ENCODE measurements around the gene CERT1.

CERT1 gene

DNA sequence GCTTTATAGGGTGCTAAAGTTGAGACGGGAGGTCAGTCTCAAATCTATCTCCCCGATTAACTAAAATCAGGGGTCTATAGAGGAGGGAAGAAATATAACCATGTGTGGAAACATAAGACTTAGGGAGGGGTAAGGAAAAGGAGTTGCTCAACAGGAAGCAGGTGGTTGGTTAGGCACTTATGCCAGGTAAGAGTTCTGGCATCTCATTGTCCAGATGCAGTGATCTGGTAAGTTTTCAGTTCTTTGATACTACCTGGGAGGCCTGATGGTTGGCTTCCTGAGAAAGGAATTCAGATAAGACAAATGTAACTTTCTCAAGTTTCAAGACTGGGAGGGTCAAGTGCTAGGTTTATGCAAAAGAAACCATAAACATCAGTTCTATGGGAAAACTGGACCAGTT is 47.7 kb downstream of the CERT1 start:
- Histone ChIP-seq H3K4me3 (ENCODE audit: low read depth, low read length) (no peak overlapping the region), H3K4me1 (ENCODE audit: control insufficient read depth in 1 of 2, insufficient read depth in 2 of 2, low read length in 2 of 2) (peaks cover 1 to 3% of the 10 kb centered on the region in 2 experiments), H2AK5ac (ENCODE audit: low read length) (no peak overlapping the region), H3K79me2 (ENCODE audit: control insufficient read depth, insufficient read depth, low read length, poor library complexity) (no peaks in the 10 kb centered on the region), H3K36me3 (ENCODE audit: control insufficient read depth in 1 of 2, insufficient read depth in 2 of 2, low read length in 2 of 2) (no peaks in the 10 kb centered on the region), H3K4ac (ENCODE audit: low read depth, low read length) (no peak overlapping the region), H3K23ac (ENCODE audit: low read length) (no peak overlapping the region), H3K79me1 (ENCODE audit: low read length) (no peaks in the 10 kb centered on the region), H4K8ac (ENCODE audit: low read depth, low read length) (no peak overlapping the region), H3K14ac (ENCODE audit: low read length) (no peak overlapping the region), H3K27me3 (ENCODE audit: insufficient read depth, low read length) (no peaks in the 10 kb centered on the region), H2BK12ac (ENCODE audit: low read length) (no peak overlapping the region), H3K4me2 (ENCODE audit: low read length) (no peak overlapping the region), H2AFZ (ENCODE audit: insufficient read depth, low read length, poor library complexity) (no peak overlapping the region), H2BK120ac (ENCODE audit: insufficient read depth, low read length, poor library complexity) (no peak overlapping the region), H2BK5ac (ENCODE audit: low read depth, low read length, poor library complexity) (no peak overlapping the region), H3K9me3 (ENCODE audit: insufficient read depth, low read depth, low read length) (no peaks in the 10 kb centered on the region), H3K27ac (ENCODE audit: low read depth, low read length) (no peak overlapping the region), H4K91ac (ENCODE audit: low read depth, low read length) (no peak overlapping the region), H3K9ac (ENCODE audit: low read length) (no peak overlapping the region), H3K18ac (ENCODE audit: low read length) (no peak overlapping the region), H4K12ac (ENCODE audit: low read depth, low read length) (no peak overlapping the region)
- WGBS (ENCODE audit: extremely low coverage, insufficient coverage, insufficient read length), result no CpG with 5 or more reads among the region's 2 CpGs
- no peak for DNase-seq

DNA sequence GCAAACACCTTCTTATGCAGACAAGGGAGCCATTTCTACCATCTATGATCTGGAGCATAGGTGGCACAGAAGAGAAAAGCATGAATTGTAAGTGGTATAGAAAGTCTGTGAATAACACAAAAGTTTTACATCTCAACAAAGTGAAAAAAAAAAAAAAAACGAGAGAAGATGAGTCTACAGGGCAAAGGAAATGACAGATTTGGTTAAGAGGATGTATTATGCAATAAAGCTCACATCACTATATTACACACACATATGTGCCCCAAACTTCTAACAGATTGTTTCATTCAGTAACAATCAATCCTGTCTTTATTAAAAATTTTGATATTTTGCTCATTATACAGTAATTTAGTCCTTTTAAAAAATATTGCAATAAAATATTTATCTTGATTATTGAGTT is 49.8 kb downstream of the CERT1 start:
- no CpG with 5 or more reads among the region's 1 CpG for WGBS (ENCODE audit: extremely low coverage, insufficient coverage, insufficient read length)
- Histone ChIP-seq H2BK12ac (ENCODE audit: low read length) (no peak overlapping the region), H3K36me3 (ENCODE audit: control insufficient read depth in 1 of 2, insufficient read depth in 2 of 2, low read length in 2 of 2) (no peaks in the 10 kb centered on the region)

DNA sequence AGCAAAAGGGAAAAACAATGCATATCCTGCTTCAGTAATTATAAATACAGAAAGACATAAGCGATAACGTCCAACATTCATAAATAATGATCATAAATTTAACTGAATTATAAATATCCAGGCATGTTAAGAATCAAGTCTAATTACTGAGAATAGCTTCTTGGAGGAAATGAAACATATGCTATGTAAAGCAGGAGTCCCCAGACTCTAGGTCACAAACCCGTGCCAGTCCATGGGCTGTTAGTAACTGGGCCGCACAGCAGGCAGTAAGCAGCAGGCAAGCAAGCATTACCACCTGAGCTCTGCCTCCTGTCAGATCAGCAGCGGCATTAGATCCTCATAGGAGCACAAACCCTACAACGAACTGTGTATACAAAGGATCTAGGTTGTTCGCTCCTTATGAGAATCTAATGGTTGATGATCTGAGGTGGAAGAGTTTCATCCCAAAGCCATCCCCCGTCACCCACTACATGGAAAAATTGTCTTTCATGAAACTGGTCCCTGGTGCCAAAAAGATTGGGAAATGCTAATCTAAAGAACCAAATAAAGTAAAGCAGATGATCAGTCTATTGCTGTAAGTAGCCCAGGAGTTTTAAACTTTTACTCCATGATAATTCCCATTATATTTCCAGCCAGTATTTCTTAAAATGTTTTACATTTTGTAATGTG is 50.4 kb downstream of the CERT1 start:
- Histone ChIP-seq H3K79me2 (ENCODE audit: control insufficient read depth, insufficient read depth, low read length, poor library complexity) (peaks cover 2% of the 10 kb centered on the region), H3K79me1 (ENCODE audit: low read length) (no peaks in the 10 kb centered on the region), H3K14ac (ENCODE audit: low read length) (no peak overlapping the region), H3K9me3 (ENCODE audit: insufficient read depth, low read depth, low read length) (no peaks in the 10 kb centered on the region), H3K4me3 (ENCODE audit: low read depth, low read length) (no peak overlapping the region), H2BK5ac (ENCODE audit: low read depth, low read length, poor library complexity) (no peak overlapping the region), H2BK12ac (ENCODE audit: low read length) (no peak overlapping the region), H3K4me1 (ENCODE audit: control insufficient read depth in 1 of 2, insufficient read depth in 2 of 2, low read length in 2 of 2) (peaks cover 0 to under 1% of the 10 kb centered on the region in 2 experiments), H2BK120ac (ENCODE audit: insufficient read depth, low read length, poor library complexity) (no peak overlapping the region), H3K23ac (ENCODE audit: low read length) (no peak overlapping the region), H3K9ac (ENCODE audit: low read length) (no peak overlapping the region), H3K4me2 (ENCODE audit: low read length) (no peak overlapping the region), H3K4ac (ENCODE audit: low read depth, low read length) (no peak overlapping the region), H2AK5ac (ENCODE audit: low read length) (no peak overlapping the region), H3K18ac (ENCODE audit: low read length) (no peak overlapping the region), H3K27me3 (ENCODE audit: insufficient read depth, low read length) (no peaks in the 10 kb centered on the region), H3K27ac (ENCODE audit: low read depth, low read length) (no peak overlapping the region), H3K36me3 (ENCODE audit: control insufficient read depth in 1 of 2, insufficient read depth in 2 of 2, low read length in 2 of 2) (no peaks in the 10 kb centered on the region), H4K12ac (ENCODE audit: low read depth, low read length) (no peak overlapping the region), H2AFZ (ENCODE audit: insufficient read depth, low read length, poor library complexity) (no peak overlapping the region), H4K91ac (ENCODE audit: low read depth, low read length) (no peak overlapping the region), H4K8ac (ENCODE audit: low read depth, low read length) (no peak overlapping the region)
- WGBS (ENCODE audit: extremely low coverage, insufficient coverage, insufficient read length), result no CpG with 5 or more reads among the region's 8 CpGs
- no peak for DNase-seq

More for the DNA sequence above, 49.8 kb downstream of the CERT1 start:
- Histone ChIP-seq H2AK5ac (ENCODE audit: low read length) (no peak overlapping the region), H3K27ac (ENCODE audit: low read depth, low read length) (no peak overlapping the region), H3K4ac (ENCODE audit: low read depth, low read length) (no peak overlapping the region), H4K8ac (ENCODE audit: low read depth, low read length) (no peak overlapping the region), H2AFZ (ENCODE audit: insufficient read depth, low read length, poor library complexity) (no peak overlapping the region), H3K9me3 (ENCODE audit: insufficient read depth, low read depth, low read length) (no peaks in the 10 kb centered on the region), H3K79me2 (ENCODE audit: control insufficient read depth, insufficient read depth, low read length, poor library complexity) (no peaks in the 10 kb centered on the region), H2BK120ac (ENCODE audit: insufficient read depth, low read length, poor library complexity) (no peak overlapping the region), H3K9ac (ENCODE audit: low read length) (no peak overlapping the region), H3K4me1 (ENCODE audit: control insufficient read depth in 1 of 2, insufficient read depth in 2 of 2, low read length in 2 of 2) (peaks cover 0 to 1% of the 10 kb centered on the region in 2 experiments), H3K4me3 (ENCODE audit: low read depth, low read length) (no peak overlapping the region), H4K12ac (ENCODE audit: low read depth, low read length) (no peak overlapping the region), H3K14ac (ENCODE audit: low read length) (no peak overlapping the region), H2BK5ac (ENCODE audit: low read depth, low read length, poor library complexity) (no peak overlapping the region), H3K4me2 (ENCODE audit: low read length) (no peak overlapping the region), H3K79me1 (ENCODE audit: low read length) (no peaks in the 10 kb centered on the region), H3K18ac (ENCODE audit: low read length) (no peak overlapping the region), H3K27me3 (ENCODE audit: insufficient read depth, low read length) (no peaks in the 10 kb centered on the region), H4K91ac (ENCODE audit: low read depth, low read length) (no peak overlapping the region), H3K23ac (ENCODE audit: low read length) (no peak overlapping the region)
- DNase-seq, result no peak

DNA sequence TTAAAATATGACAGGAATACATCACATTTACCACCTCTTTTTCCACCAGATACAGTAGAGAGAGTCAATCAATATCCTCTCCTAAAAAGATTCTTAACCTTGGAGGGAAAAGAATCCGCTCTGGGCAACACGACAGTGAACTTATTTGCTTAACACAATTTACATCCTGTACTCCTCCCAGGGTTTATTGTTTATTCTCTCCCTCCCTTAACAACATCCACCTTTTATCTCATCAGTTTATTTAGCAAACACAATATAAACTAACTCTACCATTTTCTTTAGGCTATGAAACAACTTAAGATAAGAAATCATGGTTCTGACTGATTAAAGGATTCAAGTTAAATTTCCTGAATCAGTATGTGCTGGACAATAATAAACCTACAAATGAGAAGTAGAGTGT is 50.9 kb downstream of the CERT1 start:
- Histone ChIP-seq H3K79me2 (ENCODE audit: control insufficient read depth, insufficient read depth, low read length, poor library complexity) (peaks cover 2% of the 10 kb centered on the region), H3K9ac (ENCODE audit: low read length) (no peak overlapping the region), H3K14ac (ENCODE audit: low read length) (no peak overlapping the region), H3K79me1 (ENCODE audit: low read length) (no peaks in the 10 kb centered on the region), H3K4me1 (ENCODE audit: control insufficient read depth in 1 of 2, insufficient read depth in 2 of 2, low read length in 2 of 2) (no peaks in the 10 kb centered on the region), H2BK5ac (ENCODE audit: low read depth, low read length, poor library complexity) (no peak overlapping the region), H3K4ac (ENCODE audit: low read depth, low read length) (no peak overlapping the region), H3K27ac (ENCODE audit: low read depth, low read length) (no peak overlapping the region), H3K9me3 (ENCODE audit: insufficient read depth, low read depth, low read length) (no peaks in the 10 kb centered on the region), H3K23ac (ENCODE audit: low read length) (no peak overlapping the region), H2AK5ac (ENCODE audit: low read length) (no peak overlapping the region), H3K27me3 (ENCODE audit: insufficient read depth, low read length) (no peaks in the 10 kb centered on the region), H2BK12ac (ENCODE audit: low read length) (no peak overlapping the region), H2AFZ (ENCODE audit: insufficient read depth, low read length, poor library complexity) (no peak overlapping the region), H4K91ac (ENCODE audit: low read depth, low read length) (no peak overlapping the region), H3K4me3 (ENCODE audit: low read depth, low read length) (no peak overlapping the region), H2BK120ac (ENCODE audit: insufficient read depth, low read length, poor library complexity) (no peak overlapping the region), H4K12ac (ENCODE audit: low read depth, low read length) (no peak overlapping the region), H4K8ac (ENCODE audit: low read depth, low read length) (no peak overlapping the region), H3K4me2 (ENCODE audit: low read length) (no peak overlapping the region), H3K18ac (ENCODE audit: low read length) (no peak overlapping the region), H3K36me3 (ENCODE audit: control insufficient read depth in 1 of 2, insufficient read depth in 2 of 2, low read length in 2 of 2) (no peaks in the 10 kb centered on the region)
- no CpG with 5 or more reads among the region's 2 CpGs for WGBS (ENCODE audit: extremely low coverage, insufficient coverage, insufficient read length)
- no peak for DNase-seq
